ENCODE measurements around the gene GARIN1A.
"Not testable (repeated sequence)": the region's sequence is repeated elsewhere in the genome, so short reads cannot be mapped to it uniquely, and the experiment has no call there.

GARIN1A gene

DNA sequence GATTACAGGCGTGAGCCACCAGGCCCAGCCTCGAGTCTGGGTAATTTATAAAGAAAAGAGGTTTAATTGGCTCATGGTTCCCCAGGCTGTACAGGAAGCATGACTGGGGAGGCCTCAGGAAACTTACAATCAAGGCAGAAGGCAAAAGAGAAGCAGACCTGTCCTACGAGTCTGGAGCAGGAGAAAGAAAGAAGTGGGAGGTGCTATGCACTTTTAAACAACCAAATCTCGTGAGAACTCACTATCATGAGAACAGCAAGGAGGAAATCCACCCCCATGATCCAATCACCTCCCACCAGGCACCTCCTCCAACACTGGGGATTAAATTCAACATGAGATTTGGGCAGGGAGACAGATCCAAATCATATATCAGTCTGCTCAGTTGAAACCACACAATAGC, 11.6 kb downstream of the GARIN1A start:
- not testable (repeated sequence) for DNase-seq (ENCODE audit: low read depth in 2 of 2)

- DNase-seq (ENCODE audit: low read depth in 2 of 2), result no peak
Observed at GRCh38 chr7:128687131-128687530, 15.0 kb downstream of the GARIN1A start.

- DNase-seq (ENCODE audit: low read depth in 2 of 2), result no peak
Observed at GRCh38 chr7:128688492-128688891, 16.4 kb downstream of the GARIN1A start.

- not testable (repeated sequence) for DNase-seq (ENCODE audit: low read depth in 2 of 2)
Observed at GRCh38 chr7:128689161-128689935, 17.3 kb downstream of the GARIN1A start.

DNA sequence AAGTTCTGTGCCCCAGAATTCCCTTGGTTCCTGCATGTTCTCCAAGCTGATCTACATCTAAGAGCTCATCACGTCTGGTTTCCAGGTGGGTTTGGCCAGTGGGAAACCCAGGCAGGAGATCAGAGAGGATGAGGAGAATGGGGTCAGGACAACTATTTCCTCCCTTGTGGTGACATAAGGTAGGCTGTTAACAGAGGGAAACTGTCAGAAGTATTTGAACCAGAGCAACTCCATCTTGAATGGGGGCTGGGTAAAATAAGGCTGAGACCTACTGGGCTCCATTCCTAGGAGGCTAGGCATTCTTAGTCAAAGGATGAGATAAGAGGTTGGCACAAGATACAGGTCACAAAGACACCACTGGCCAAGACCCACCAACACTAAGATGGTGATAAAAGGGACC, 19.1 kb downstream of the GARIN1A start:
- DNase-seq (ENCODE audit: low read depth in 2 of 2), result no peak

GRCh38 chr7:128692623-128693270, 20.7 kb downstream of the GARIN1A start:
- DNase-seq (ENCODE audit: low read depth in 2 of 2), result no peak

GRCh38 chr7:128693373-128694015, 21.4 kb downstream of the GARIN1A start:
- no peak for DNase-seq (ENCODE audit: low read depth in 2 of 2)

- DNase-seq (ENCODE audit: low read depth in 2 of 2), result no peak
Observed at GRCh38 chr7:128694738-128695137, 22.6 kb downstream of the GARIN1A start.

DNA sequence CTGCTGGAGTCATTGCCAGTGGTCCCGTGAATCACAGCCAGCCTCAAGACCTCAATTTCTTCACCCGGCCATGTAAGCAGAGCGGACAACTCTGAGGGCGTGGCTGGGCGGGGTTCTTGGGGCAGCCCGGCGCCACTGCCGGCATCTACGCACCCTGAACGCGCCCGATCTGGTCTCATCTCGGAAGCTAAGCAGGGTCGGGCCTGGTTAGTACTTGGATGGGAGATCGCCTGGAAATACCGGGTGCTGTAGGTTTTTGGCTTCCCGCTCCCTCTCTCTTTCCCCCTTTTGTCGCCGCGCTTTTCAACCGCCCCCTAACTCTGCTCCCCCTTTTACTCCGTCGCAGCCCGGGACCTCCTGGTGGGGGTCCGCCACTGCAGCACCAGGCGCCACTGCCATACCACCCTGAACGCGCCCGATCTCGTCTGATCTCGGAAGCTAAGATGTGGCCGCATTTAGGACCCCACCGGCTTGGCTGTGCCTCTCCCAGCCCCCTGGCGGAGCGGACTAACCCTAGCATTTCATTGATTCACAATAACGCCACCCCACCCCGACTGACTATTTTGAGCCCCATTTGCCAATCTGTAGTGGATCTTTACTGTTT, 25.3 kb downstream of the GARIN1A start:
- peak in 1 of 2 experiments; percentile 24 for DNase-seq (ENCODE audit: low read depth in 2 of 2)

- DNase-seq (ENCODE audit: low read depth in 2 of 2), result no peak
Observed at GRCh38 chr7:128699196-128699712, 27.2 kb downstream of the GARIN1A start.

DNA sequence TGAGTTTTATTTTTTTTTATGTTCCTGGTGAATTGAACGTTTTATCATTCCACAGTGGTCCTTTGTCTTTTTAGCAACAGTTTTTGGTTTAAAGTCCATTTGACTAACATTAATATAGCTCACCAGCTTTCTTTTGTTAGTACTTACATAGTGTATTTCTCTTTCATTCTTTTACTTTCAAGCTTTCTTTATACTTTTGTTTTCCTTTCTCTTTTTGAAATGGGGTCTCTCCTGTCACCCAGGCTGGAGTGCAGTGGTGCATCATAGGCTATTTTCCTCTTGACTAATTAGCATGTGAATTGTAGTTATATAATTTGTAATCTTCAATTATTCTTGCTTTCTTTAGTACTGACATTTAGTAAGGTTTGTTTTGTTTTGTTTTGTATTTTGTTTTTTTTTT, 27.8 kb downstream of the GARIN1A start:
- DNase-seq (ENCODE audit: low read depth in 2 of 2), result no peak

DNA sequence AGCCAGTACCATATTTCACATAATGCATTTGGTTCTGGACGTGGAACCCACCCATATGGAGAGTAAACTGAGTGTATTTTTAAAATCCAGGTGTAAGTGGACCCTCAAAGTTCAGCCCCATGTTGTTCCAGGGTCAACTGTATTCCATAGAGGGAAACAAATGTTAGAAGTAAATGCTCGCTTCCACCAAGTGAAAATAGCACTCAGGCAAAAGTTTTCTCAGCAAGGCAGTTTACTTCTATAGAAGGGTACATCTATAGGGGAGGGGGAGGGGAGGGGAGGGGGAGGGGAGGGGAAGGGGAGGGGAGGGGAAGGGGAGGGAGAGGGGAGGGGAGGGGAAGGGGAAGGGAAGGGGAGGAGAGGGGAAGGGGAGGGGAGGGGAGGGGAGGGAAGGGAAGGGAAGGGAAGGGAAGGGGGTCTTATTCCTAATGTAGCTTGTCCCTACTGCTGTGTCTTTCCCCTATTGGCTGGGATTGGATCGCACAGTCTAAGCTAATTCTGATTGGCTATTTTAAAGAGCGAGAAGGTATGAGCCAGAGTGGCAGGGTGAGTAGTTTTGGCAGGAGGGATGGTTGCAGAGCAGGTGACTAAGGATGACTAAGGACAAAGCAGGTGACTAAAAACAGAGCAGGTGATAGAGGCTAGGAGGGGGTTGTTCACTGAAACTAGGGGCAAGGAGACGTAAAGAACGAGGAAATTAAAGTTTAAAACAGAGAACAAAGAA, 29.1 kb downstream of the GARIN1A start:
- DNase-seq (ENCODE audit: low read depth in 2 of 2), result no peak

GRCh38 chr7:128703609-128704241, 31.6 kb downstream of the GARIN1A start:
- peak; percentile 20 to 21 for DNase-seq (ENCODE audit: low read depth in 2 of 2)

GRCh38 chr7:128705891-128706333, 33.8 kb downstream of the GARIN1A start:
- DNase-seq (ENCODE audit: low read depth in 2 of 2), result peak in 1 of 2 experiments; percentile 4

DNA sequence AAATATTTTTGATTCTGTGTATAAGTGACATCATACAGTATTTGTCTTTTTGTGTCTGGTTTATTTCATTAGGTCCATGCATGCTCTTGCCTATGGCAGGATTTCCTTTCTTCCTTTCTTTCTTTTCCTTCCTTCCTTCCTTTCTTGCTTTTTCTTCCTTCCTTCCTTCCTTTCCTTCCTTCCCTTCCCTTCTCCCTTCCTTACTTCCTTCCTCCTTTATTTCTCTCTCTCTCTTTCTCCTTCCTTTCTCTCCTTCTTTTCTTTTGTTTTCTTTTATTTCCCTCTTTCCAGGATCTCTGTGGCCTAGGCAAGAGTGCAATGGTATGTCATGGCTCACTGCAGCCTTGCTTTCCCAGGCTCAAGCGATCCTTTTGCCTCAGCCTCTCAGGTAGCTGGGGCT, 35.7 kb downstream of the GARIN1A start:
- no peak for DNase-seq (ENCODE audit: low read depth in 2 of 2)

DNA sequence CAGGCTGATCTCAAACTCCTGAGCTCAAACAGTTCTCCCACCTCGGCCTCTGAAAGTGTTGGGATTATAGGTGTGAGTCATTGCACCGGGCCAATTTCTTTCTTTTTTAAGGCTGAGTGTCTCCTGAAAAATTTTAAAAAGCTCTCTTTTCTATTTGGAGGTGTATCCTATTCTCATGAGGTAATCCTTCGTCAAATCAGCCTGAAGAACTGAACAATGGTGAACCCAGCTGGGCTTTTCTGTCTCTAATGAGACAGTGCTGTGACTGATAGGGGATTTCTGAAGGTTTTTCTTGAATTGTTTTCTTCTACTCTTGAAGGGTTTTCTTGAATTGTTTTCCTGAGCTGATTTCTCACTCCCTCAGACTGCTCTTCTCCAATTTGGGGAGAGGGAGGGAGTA, 36.1 kb downstream of the GARIN1A start:
- DNase-seq (ENCODE audit: low read depth in 2 of 2), result no peak

DNA sequence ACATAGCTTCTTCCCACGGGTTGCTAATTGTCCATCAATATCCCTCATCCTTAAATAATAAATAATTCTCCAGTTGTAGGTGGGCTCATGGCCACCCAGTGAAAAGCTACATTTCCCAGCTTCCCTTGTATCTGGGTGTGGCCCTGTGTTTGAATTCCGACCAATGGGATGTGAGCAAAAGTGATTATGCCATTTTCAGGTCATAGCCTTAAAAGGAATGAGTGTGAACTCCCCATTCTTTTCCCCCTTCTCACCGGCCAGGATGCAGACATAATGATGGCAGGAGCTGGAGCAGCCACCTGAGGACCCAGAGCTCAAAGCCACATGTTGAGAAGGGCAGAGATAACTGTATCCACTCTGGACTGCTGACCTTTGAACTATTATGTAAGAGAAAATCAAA, 36.7 kb downstream of the GARIN1A start:
- DNase-seq (ENCODE audit: low read depth in 2 of 2), result no peak

GRCh38 chr7:128710481-128710880, 38.4 kb downstream of the GARIN1A start:
- DNase-seq (ENCODE audit: low read depth in 2 of 2), result no peak

DNA sequence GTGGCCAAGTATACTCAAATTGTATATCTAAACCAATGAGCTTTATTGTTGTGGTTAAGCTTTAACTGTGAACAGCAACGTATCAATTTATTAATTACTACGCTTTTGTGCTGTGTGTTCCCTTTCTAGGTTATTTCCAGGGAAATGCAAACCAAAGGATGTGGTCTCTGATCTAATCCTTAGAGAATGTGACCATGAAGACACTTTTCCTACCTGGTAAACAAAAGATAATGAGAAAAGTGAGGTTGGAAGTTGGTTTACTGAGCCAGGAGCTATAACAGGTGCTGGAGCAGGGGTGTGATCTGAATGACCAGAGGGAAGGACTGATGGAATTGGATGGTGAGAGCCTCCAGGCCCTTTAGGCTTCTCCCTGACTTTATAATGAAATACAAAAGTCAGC, 41.7 kb downstream of the GARIN1A start:
- no peak for DNase-seq (ENCODE audit: low read depth in 2 of 2)

GRCh38 chr7:128714701-128715495, 42.8 kb downstream of the GARIN1A start:
- no peak for DNase-seq (ENCODE audit: low read depth in 2 of 2)

All from fibroblast of skin of left quadriceps (primary cell).